Measurements from ENCODE around the gene FBXO24. TPM values are rescaled to one million over a fixed set of nuclear protein-coding genes. Genes with fewer than 3 reads are reported as not detected.

FBXO24 gene
- total and polyA plus RNA-seq, 2 experiments from 2014 or later: 1.1 to 1.6 TPM

- WGBS (ENCODE audit: low lambda C conversion rate, missing lambda C conversion rate): 20% methylated on average over 3 of the region's 3 CpGs
- Histone ChIP-seq H3K4me1 (ENCODE audit: insufficient read depth) (peaks cover 2% of the 10 kb centered on the region), H3K36me3 (replicated peaks; ENCODE audit: insufficient read depth, low read depth) (no peaks in the 10 kb centered on the region), H4K20me1 (ENCODE audit: insufficient read depth, poor library complexity, severe bottlenecking) (no peaks in the 10 kb centered on the region), H3K27me3 (no peaks in the 10 kb centered on the region), H3K9me3 (ENCODE audit: low read depth) (no peaks in the 10 kb centered on the region), H2AFZ (no peak overlapping the region), H3K27ac (no peak overlapping the region), H3K4me3 (no peak overlapping the region), H3K4me2 (peak overlapping the region; percentile 92), H3K79me2 (no peaks in the 10 kb centered on the region), H3K9me2 (replicated peaks; ENCODE audit: insufficient read depth) (no peaks in the 10 kb centered on the region)
- no peak for TF ChIP-seq EZH2 (IDR thresholded peaks at IDR 0.05; ENCODE audit: borderline replicate concordance)
- TF ChIP-seq EZH2phosphoT487 (IDR thresholded peaks at IDR 0.05; ENCODE audit: low read depth, severe bottlenecking, unreplicated experiment): no peak
- no peak for TF ChIP-seq CTCF (IDR thresholded peaks at IDR 0.05; ENCODE audit: poor library complexity)
- DNase-seq (ENCODE audit: low spot score): no peak
Observed at GRCh38 chr7:100626055-100626454, 39.9 kb downstream of the FBXO24 start.

- Histone ChIP-seq H3K9me2 (replicated peaks; ENCODE audit: insufficient read depth) (no peaks in the 10 kb centered on the region), H3K79me2 (no peaks in the 10 kb centered on the region), H3K36me3 (replicated peaks; ENCODE audit: insufficient read depth, low read depth) (no peaks in the 10 kb centered on the region), H3K4me1 (ENCODE audit: insufficient read depth) (peaks cover 2% of the 10 kb centered on the region), H2AFZ (peak overlapping the region; percentile 47), H3K4me3 (no peak overlapping the region), H3K27me3 (no peaks in the 10 kb centered on the region), H3K27ac (no peak overlapping the region), H3K9me3 (ENCODE audit: low read depth) (no peaks in the 10 kb centered on the region), H3K4me2 (peak overlapping the region; percentile 92), H4K20me1 (ENCODE audit: insufficient read depth, poor library complexity, severe bottlenecking) (no peaks in the 10 kb centered on the region)
- TF ChIP-seq EZH2 (IDR thresholded peaks at IDR 0.05; ENCODE audit: borderline replicate concordance): no peak
- peak; percentile 90 for DNase-seq (ENCODE audit: low spot score)
- WGBS (ENCODE audit: low lambda C conversion rate, missing lambda C conversion rate): 11% methylated on average over 14 of the region's 37 CpGs
Observed at GRCh38 chr7:100626530-100627237, 40.6 kb downstream of the FBXO24 start.

GRCh38 chr7:100627238-100627549, 41.1 kb downstream of the FBXO24 start:
- no peak overlapping the region for H2AFZ ChIP-seq
- no peaks in the 10 kb centered on the region for H3K9me3 ChIP-seq (ENCODE audit: low read depth)
- peaks cover 2% of the 10 kb centered on the region for H3K4me1 ChIP-seq (ENCODE audit: insufficient read depth)
- H3K27me3 ChIP-seq: no peaks in the 10 kb centered on the region
- no peak for TF ChIP-seq CTCF (IDR thresholded peaks at IDR 0.05; ENCODE audit: poor library complexity)
- TF ChIP-seq EZH2phosphoT487 (IDR thresholded peaks at IDR 0.05; ENCODE audit: low read depth, severe bottlenecking, unreplicated experiment): no peak
- TF ChIP-seq EZH2 (IDR thresholded peaks at IDR 0.05; ENCODE audit: borderline replicate concordance): no peak
- H3K79me2 ChIP-seq: no peaks in the 10 kb centered on the region
- no peaks in the 10 kb centered on the region for H3K9me2 ChIP-seq (replicated peaks; ENCODE audit: insufficient read depth)
- 95% methylated on average over 21 of the region's 21 CpGs for WGBS (ENCODE audit: low lambda C conversion rate, missing lambda C conversion rate)
- peak overlapping the region; percentile 92 for H3K4me2 ChIP-seq
- H3K27ac ChIP-seq: no peak overlapping the region
- DNase-seq (ENCODE audit: low spot score): no peak
- H3K36me3 ChIP-seq (replicated peaks; ENCODE audit: insufficient read depth, low read depth): no peaks in the 10 kb centered on the region
- H3K4me3 ChIP-seq: no peak overlapping the region
- no peaks in the 10 kb centered on the region for H4K20me1 ChIP-seq (ENCODE audit: insufficient read depth, poor library complexity, severe bottlenecking)

- 78% methylated on average over 9 of the region's 11 CpGs for WGBS (ENCODE audit: low lambda C conversion rate, missing lambda C conversion rate)
- Histone ChIP-seq H3K9me3 (ENCODE audit: low read depth) (no peaks in the 10 kb centered on the region), H3K4me1 (ENCODE audit: insufficient read depth) (peaks cover 8% of the 10 kb centered on the region), H3K9me2 (replicated peaks; ENCODE audit: insufficient read depth) (no peaks in the 10 kb centered on the region), H3K36me3 (replicated peaks; ENCODE audit: insufficient read depth, low read depth) (no peaks in the 10 kb centered on the region), H4K20me1 (ENCODE audit: insufficient read depth, poor library complexity, severe bottlenecking) (no peaks in the 10 kb centered on the region), H3K79me2 (no peaks in the 10 kb centered on the region), H3K27me3 (peaks cover 7% of the 10 kb centered on the region), H3K4me3 (no peak overlapping the region), H3K27ac (no peak overlapping the region), H2AFZ (no peak overlapping the region), H3K4me2 (no peak overlapping the region)
- DNase-seq (ENCODE audit: low spot score): no peak
- TF ChIP-seq EZH2phosphoT487 (IDR thresholded peaks at IDR 0.05; ENCODE audit: low read depth, severe bottlenecking, unreplicated experiment): no peak
- no peak for TF ChIP-seq CTCF (IDR thresholded peaks at IDR 0.05; ENCODE audit: poor library complexity)
- TF ChIP-seq EZH2 (IDR thresholded peaks at IDR 0.05; ENCODE audit: borderline replicate concordance): no peak
Observed at GRCh38 chr7:100629117-100629716, 43.1 kb downstream of the FBXO24 start.

Measured in hepatocyte (in vitro differentiated cells).